Measurements from ENCODE around the gene LINC01488.

DNA sequence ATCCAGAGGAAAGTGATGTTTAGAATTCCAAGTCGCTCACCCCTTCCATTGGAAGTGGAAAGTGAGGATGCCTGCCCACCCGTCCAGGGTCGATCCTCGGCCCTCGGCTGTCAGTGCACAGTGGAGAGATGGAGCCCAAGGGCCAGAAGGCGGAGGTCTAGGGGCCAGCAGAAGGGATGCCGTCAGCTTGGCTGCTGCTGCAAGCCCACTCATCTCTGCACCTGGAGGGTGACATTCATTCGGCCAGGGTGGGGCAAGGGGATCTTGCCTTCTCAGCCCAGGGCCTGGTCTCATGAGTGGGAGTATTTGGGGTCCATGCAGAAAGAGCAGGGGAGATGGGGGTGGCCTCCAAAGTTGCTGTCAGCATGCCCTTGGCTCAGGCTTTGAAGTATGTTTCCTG, 30.7 kb downstream of the LINC01488 start:
- TF ChIP-seq POLR2AphosphoS5 (IDR thresholded peaks at IDR 0.05), result no peak
- TF ChIP-seq, protein P1, sequence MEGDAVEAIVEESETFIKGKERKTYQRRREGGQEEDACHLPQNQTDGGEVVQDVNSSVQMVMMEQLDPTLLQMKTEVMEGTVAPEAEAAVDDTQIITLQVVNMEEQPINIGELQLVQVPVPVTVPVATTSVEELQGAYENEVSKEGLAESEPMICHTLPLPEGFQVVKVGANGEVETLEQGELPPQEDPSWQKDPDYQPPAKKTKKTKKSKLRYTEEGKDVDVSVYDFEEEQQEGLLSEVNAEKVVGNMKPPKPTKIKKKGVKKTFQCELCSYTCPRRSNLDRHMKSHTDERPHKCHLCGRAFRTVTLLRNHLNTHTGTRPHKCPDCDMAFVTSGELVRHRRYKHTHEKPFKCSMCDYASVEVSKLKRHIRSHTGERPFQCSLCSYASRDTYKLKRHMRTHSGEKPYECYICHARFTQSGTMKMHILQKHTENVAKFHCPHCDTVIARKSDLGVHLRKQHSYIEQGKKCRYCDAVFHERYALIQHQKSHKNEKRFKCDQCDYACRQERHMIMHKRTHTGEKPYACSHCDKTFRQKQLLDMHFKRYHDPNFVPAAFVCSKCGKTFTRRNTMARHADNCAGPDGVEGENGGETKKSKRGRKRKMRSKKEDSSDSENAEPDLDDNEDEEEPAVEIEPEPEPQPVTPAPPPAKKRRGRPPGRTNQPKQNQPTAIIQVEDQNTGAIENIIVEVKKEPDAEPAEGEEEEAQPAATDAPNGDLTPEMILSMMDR (IDR thresholded peaks at IDR 0.05), result no peak

All from breast epithelium (tissue), 3 donors.